ENCODE data around the gene FAM83F.

DNA sequence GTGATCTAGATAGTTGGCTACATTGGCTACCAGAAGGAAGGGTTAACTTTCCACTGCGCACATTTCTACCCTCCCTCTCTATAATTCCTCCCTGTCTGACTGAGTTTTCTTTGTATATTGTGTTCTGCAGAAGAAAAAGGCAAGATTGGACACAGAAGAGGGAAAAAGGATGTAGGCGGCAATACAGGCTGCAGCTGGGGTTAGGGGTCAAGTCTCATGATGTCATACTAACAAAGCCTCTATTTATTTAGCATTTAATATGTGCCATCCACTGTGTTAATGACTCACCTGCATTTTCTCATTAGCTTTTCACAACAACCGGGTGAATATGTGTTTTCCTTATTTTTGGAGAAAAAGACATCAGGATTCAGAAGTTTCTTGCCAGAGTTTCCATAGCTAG is 2.0 kb downstream of the FAM83F start:
- TF ChIP-seq RARB (CRISPR knock-in tag; IDR thresholded peaks at IDR 0.05) (no peak), ARNTL (CRISPR knock-in tag; IDR thresholded peaks at IDR 0.05; ENCODE audit: borderline replicate concordance, low read depth) (no peak), ZFP3 (CRISPR knock-in tag; IDR thresholded peaks at IDR 0.05) (no peak), ZNF70 (CRISPR knock-in tag; IDR thresholded peaks at IDR 0.05) (no peak), TOX (CRISPR knock-in tag; IDR thresholded peaks at IDR 0.05; ENCODE audit: borderline replicate concordance) (no peak), BACH2 (CRISPR knock-in tag; IDR thresholded peaks at IDR 0.05; ENCODE audit: borderline replicate concordance) (no peak), TCF4 (CRISPR knock-in tag; IDR thresholded peaks at IDR 0.05; ENCODE audit: borderline replicate concordance) (no peak), GLIS3 (CRISPR knock-in tag; IDR thresholded peaks at IDR 0.05) (no peak), ZFP30 (CRISPR knock-in tag; IDR thresholded peaks at IDR 0.05) (no peak), CSDC2 (CRISPR knock-in tag; IDR thresholded peaks at IDR 0.05) (no peak), OSR1 (CRISPR knock-in tag; IDR thresholded peaks at IDR 0.05) (no peak)
- TF ChIP-seq, protein P1, sequence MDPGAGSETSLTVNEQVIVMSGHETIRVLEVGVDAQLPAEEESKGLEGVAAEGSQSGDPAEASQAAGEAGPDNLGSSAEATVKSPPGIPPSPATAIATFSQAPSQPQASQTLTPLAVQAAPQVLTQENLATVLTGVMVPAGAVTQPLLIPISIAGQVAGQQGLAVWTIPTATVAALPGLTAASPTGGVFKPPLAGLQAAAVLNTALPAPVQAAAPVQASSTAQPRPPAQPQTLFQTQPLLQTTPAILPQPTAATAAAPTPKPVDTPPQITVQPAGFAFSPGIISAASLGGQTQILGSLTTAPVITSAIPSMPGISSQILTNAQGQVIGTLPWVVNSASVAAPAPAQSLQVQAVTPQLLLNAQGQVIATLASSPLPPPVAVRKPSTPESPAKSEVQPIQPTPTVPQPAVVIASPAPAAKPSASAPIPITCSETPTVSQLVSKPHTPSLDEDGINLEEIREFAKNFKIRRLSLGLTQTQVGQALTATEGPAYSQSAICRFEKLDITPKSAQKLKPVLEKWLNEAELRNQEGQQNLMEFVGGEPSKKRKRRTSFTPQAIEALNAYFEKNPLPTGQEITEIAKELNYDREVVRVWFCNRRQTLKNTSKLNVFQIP (CRISPR knock-in tag; IDR thresholded peaks at IDR 0.05; ENCODE audit: borderline replicate concordance, low read depth): no peak
- TF ChIP-seq, protein P2, sequence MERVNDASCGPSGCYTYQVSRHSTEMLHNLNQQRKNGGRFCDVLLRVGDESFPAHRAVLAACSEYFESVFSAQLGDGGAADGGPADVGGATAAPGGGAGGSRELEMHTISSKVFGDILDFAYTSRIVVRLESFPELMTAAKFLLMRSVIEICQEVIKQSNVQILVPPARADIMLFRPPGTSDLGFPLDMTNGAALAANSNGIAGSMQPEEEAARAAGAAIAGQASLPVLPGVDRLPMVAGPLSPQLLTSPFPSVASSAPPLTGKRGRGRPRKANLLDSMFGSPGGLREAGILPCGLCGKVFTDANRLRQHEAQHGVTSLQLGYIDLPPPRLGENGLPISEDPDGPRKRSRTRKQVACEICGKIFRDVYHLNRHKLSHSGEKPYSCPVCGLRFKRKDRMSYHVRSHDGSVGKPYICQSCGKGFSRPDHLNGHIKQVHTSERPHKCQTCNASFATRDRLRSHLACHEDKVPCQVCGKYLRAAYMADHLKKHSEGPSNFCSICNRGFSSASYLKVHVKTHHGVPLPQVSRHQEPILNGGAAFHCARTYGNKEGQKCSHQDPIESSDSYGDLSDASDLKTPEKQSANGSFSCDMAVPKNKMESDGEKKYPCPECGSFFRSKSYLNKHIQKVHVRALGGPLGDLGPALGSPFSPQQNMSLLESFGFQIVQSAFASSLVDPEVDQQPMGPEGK (CRISPR knock-in tag; IDR thresholded peaks at IDR 0.05; ENCODE audit: borderline replicate concordance): no peak
